Measurements from ENCODE around the gene SPTBN2. TPM values are rescaled to one million over a fixed set of nuclear protein-coding genes. Genes with fewer than 3 reads are reported as not detected.

Gene SPTBN2
- total RNA-seq, 1 donor = under 0.01 TPM

GRCh38 chr11:66704659-66705360 lies 24.2 kb downstream of the SPTBN2 start:
- H3K4me3 ChIP-seq (ENCODE audit: low read depth, low read length) = no peak overlapping the region
- no peak for DNase-seq (ENCODE audit: low read depth)
- TF ChIP-seq CTCF (IDR thresholded peaks at IDR 0.05; ENCODE audit: insufficient read depth, low read depth, low read length) = no peak

- DNase-seq (ENCODE audit: low read depth) = no peak
- no peak for TF ChIP-seq CTCF (IDR thresholded peaks at IDR 0.05; ENCODE audit: insufficient read depth, low read depth, low read length)
- no peak overlapping the region for H3K4me3 ChIP-seq (ENCODE audit: low read depth, low read length)
These were observed 27.4 kb downstream of the SPTBN2 start for GRCh38 chr11:66701432-66702240.

- H3K4me3 ChIP-seq (ENCODE audit: low read depth, low read length) = no peak overlapping the region
- DNase-seq (ENCODE audit: low read depth) = no peak
- no peak for TF ChIP-seq CTCF (IDR thresholded peaks at IDR 0.05; ENCODE audit: insufficient read depth, low read depth, low read length)
These were observed 28.3 kb downstream of the SPTBN2 start for GRCh38 chr11:66700742-66701141.

- DNase-seq (ENCODE audit: low read depth) = no peak
- no peak for TF ChIP-seq CTCF (IDR thresholded peaks at IDR 0.05; ENCODE audit: insufficient read depth, low read depth, low read length)
- H3K4me3 ChIP-seq (ENCODE audit: low read depth, low read length) = no peak overlapping the region
These were observed 28.7 kb downstream of the SPTBN2 start for GRCh38 chr11:66700337-66700736.

- DNase-seq (ENCODE audit: low read depth) = no peak
- no peak for TF ChIP-seq CTCF (IDR thresholded peaks at IDR 0.05; ENCODE audit: insufficient read depth, low read depth, low read length)
These were observed 30.5 kb downstream of the SPTBN2 start for GRCh38 chr11:66698491-66698890.

GRCh38 chr11:66697988-66698387 lies 31.0 kb downstream of the SPTBN2 start:
- TF ChIP-seq CTCF (IDR thresholded peaks at IDR 0.05; ENCODE audit: insufficient read depth, low read depth, low read length) = no peak
- no peak overlapping the region for H3K4me3 ChIP-seq (ENCODE audit: low read depth, low read length)
- no peak for DNase-seq (ENCODE audit: low read depth)

More at GRCh38 chr11:66698491-66698890, 30.5 kb downstream of the SPTBN2 start:
- H3K4me3 ChIP-seq (ENCODE audit: low read depth, low read length) = no peak overlapping the region
